Fibroblast of lung (primary cell): ENCODE data around the gene MAPKAPK2. TPM values are rescaled to one million over a fixed set of nuclear protein-coding genes. Genes with fewer than 3 reads are reported as not detected.

ENCODE experiments used
- DNase-seq, 2 donors: peaks; one replicate each; pipeline versions ENCODE4 v3.0.0 to v3.0.0-alpha.2; 2010; ENCODE audit warnings: low read depth in 2 of 2
- H2AFZ ChIP-seq: 2 replicates; pipeline ENCODE4 v1.5.1; 2012; ENCODE audit warnings: low read length, control low read depth, inconsistent platforms
- H3K27ac ChIP-seq: 2 replicates; pipeline ENCODE4 v1.5.1; 2011; ENCODE audit warnings: low read length, control low read depth; ENCODE audit not compliant: insufficient read depth
- H3K27me3 ChIP-seq: 2 replicates; pipeline ENCODE4 v1.5.1; 2011; ENCODE audit warnings: mild to moderate bottlenecking, low read length; ENCODE audit not compliant: control insufficient read depth, insufficient read depth
- H3K36me3 ChIP-seq: 2 replicates; pipeline ENCODE4 v1.5.1; 2011; ENCODE audit warnings: low read length; ENCODE audit not compliant: control insufficient read depth, insufficient read depth
- H3K4me1 ChIP-seq: 2 replicates; pipeline ENCODE4 v1.5.1; 2011; ENCODE audit warnings: low read length; ENCODE audit not compliant: control insufficient read depth, insufficient read depth; ENCODE audit errors: extremely low read depth
- H3K4me2 ChIP-seq: 2 replicates; pipeline ENCODE4 v1.5.1; 2011; ENCODE audit warnings: low read length, control low read depth; ENCODE audit not compliant: insufficient read depth; ENCODE audit errors: extremely low read depth
- H3K4me3 ChIP-seq, 4 experiments: fragments of 200-600 bp in 1 of 4; sonication (generic) in 1 of 4; replicated peaks in 1 of 4; 2 replicates each; pipeline ENCODE4 v1.5.1; 2011 to 2016; ENCODE audit warnings: low read length in 4 of 4, low read depth in 3 of 4, mild to moderate bottlenecking in 3 of 4, control low read depth in 2 of 4, inconsistent platforms in 1 of 4, mixed read lengths in 1 of 4; ENCODE audit not compliant: insufficient read depth in 1 of 4; ENCODE audit errors: control extremely low read depth in 1 of 4
- H3K79me2 ChIP-seq: 2 replicates; pipeline ENCODE4 v1.5.1; 2012; ENCODE audit warnings: mild to moderate bottlenecking, low read length, inconsistent platforms; ENCODE audit not compliant: control insufficient read depth, insufficient read depth
- H3K9ac ChIP-seq: 2 replicates; pipeline ENCODE4 v1.5.1; 2011; ENCODE audit warnings: mild to moderate bottlenecking, low read length, control low read depth; ENCODE audit not compliant: insufficient read depth
- H3K9me3 ChIP-seq: 2 replicates; pipeline ENCODE4 v1.5.1; 2012; ENCODE audit warnings: low read depth, low read length; ENCODE audit not compliant: control insufficient read depth, insufficient read depth
- H4K20me1 ChIP-seq: 2 replicates; pipeline ENCODE4 v1.5.1; 2011; ENCODE audit warnings: low read length; ENCODE audit not compliant: control insufficient read depth, insufficient read depth; ENCODE audit errors: extremely low read depth
- CTCF ChIP-seq, 2 donors: IDR thresholded peaks in 1 of 2; conservative IDR thresholded peaks in 1 of 2; 1 replicate in 1 of 2; 2 replicates in 1 of 2; pipeline ENCODE4 v1.5.1; 2011 to 2012; ENCODE audit warnings: low read length in 2 of 2, control low read depth in 1 of 2, inconsistent platforms in 1 of 2, low read depth in 1 of 2, mild to moderate bottlenecking in 1 of 2
- EZH2 ChIP-seq: IDR thresholded peaks from 2 replicates; pipeline ENCODE4 v1.5.1; 2012; ENCODE audit warnings: low read length, control low read depth, mild to moderate bottlenecking; ENCODE audit errors: missing control alignments
- polyA plus RNA-seq, 2 donors: library from polyadenylated mRNA; depleted of rRNA in 1 of 2; stranded (reverse) in 1 of 2; unstranded in 1 of 2; fragments of >200 nt; gene quantifications; 2 replicates each; pipeline ENCODE4 v1.2.1, GENCODE V29; 2011 to 2012; ENCODE audit warnings: missing spikeins in 1 of 2
- total RNA-seq: library from RNA; depleted of rRNA; stranded (reverse); fragments of >200 nt; gene quantifications from 2 replicates; pipeline ENCODE4 v1.2.1, GENCODE V29; 2014

The MAPKAPK2 gene
- total and polyA plus RNA-seq, 2 donors (not counting 1 experiment from before 2014, with no cell fraction given), result 51.9 to 85.7 TPM

- H2AFZ ChIP-seq, result no peak overlapping the region
- no peak overlapping the region for H3K9ac ChIP-seq
- H3K9me3 ChIP-seq, result no peaks in the 10 kb centered on the region
- no peaks in the 10 kb centered on the region for H3K79me2 ChIP-seq
- H3K36me3 ChIP-seq, result no peaks in the 10 kb centered on the region
- no peaks in the 10 kb centered on the region for H4K20me1 ChIP-seq
- DNase-seq, result no peak
- H3K27me3 ChIP-seq, result peaks cover 8% of the 10 kb centered on the region
- no peaks in the 10 kb centered on the region for H3K4me1 ChIP-seq
- H3K4me2 ChIP-seq, result no peak overlapping the region
- H3K4me3 ChIP-seq, result no peak overlapping the region
- no peak for TF ChIP-seq CTCF (conservative IDR thresholded peaks at IDR 0.05 in 1 of 2, IDR thresholded peaks at IDR 0.05 in 1 of 2; ENCODE audit: low read depth in 1 of 2, low read length in 2 of 2)
- no peak for TF ChIP-seq EZH2
- no peak overlapping the region for H3K27ac ChIP-seq
Measured at GRCh38 chr1:206664740-206665139, 20.0 kb upstream of the MAPKAPK2 start.

DNA sequence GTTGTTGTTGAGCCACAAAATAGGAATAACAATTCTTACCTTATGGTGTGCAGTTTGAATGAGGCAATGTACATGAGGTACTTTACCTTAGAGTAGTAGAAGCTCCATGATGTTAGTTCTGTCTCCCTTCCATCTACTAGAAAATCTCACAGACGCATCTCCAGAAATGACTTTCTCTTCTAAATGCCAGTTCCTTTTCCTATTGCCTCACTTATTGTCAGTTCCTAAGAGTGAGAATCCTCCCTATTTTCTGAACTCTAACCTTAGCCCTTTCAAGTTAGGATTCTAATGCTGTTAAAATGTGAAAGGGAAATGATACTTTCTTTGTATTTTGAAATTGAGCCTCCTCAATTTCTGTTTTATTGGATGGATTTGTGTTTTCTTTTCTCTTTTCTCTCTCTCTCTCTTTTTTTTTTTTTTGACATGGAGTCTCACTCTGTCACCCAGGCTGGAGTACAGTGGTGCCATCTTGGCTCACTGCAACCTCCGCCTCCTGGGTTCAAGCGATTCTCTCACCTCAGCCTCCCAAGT lies 18.6 kb upstream of the MAPKAPK2 start:
- TF ChIP-seq CTCF (conservative IDR thresholded peaks at IDR 0.05 in 1 of 2, IDR thresholded peaks at IDR 0.05 in 1 of 2; ENCODE audit: low read depth in 1 of 2, low read length in 2 of 2) (no peak), EZH2 (no peak)
- no peaks in the 10 kb centered on the region for H4K20me1 ChIP-seq

DNA sequence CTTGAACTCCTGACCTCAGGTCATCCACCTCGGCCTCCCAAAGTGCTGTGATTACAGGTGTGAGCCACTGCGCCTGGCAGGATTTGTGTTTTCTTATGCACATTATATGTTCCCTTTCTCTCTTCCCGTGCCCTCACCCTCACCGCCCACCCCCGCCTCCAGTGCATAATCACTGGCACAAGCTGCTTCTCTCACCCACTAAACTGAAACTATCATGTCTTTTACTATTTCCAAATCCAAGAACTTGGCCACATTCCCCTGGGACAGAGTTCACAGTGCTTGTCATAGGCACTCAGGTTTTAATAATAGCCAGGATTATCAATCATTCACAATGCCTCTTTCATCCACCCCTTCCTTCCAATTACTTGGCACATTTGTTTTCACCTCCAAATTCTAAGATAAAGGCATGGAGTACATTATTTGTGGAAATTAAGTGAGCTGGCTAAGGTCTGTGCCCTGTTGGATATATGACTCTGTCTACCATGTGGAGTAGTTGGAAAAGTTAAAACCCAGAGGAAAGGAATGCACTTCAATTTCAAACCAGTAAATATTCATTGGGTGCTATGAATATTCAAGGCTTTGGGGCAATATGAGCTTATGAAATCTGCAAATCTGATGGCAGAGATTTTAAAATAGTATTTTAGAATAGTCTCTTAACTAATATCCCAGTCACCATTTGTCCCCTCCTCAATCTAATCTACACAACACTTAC lies 17.6 kb upstream of the MAPKAPK2 start:
- H2AFZ ChIP-seq, result no peak overlapping the region
- peaks cover 8% of the 10 kb centered on the region for H3K27me3 ChIP-seq
- no peak for DNase-seq
- no peak overlapping the region for H3K4me2 ChIP-seq
- H3K9me3 ChIP-seq, result no peaks in the 10 kb centered on the region
- no peaks in the 10 kb centered on the region for H3K79me2 ChIP-seq
- TF ChIP-seq EZH2 (no peak), CTCF (conservative IDR thresholded peaks at IDR 0.05 in 1 of 2, IDR thresholded peaks at IDR 0.05 in 1 of 2; ENCODE audit: low read depth in 1 of 2, low read length in 2 of 2) (no peak)
- H3K4me3 ChIP-seq, result no peak overlapping the region
- no peak overlapping the region for H3K27ac ChIP-seq
- no peaks in the 10 kb centered on the region for H3K4me1 ChIP-seq
- no peak overlapping the region for H3K9ac ChIP-seq
- no peaks in the 10 kb centered on the region for H3K36me3 ChIP-seq
- no peaks in the 10 kb centered on the region for H4K20me1 ChIP-seq

More for the DNA sequence above, 18.6 kb upstream of the MAPKAPK2 start:
- Histone ChIP-seq H3K4me3 (no peak overlapping the region), H3K79me2 (no peaks in the 10 kb centered on the region), H2AFZ (no peak overlapping the region), H3K36me3 (no peaks in the 10 kb centered on the region), H3K27ac (no peak overlapping the region), H3K9me3 (no peaks in the 10 kb centered on the region), H3K27me3 (peaks cover 8% of the 10 kb centered on the region), H3K9ac (no peak overlapping the region), H3K4me2 (no peak overlapping the region), H3K4me1 (no peaks in the 10 kb centered on the region)
- DNase-seq, result no peak
